Astrocyte of the spinal cord (primary cell): ENCODE results near the gene OPN1SW.

Experiments
- DNase-seq: peaks from one replicate; pipeline ENCODE4 v3.0.0; 2011; ENCODE audit warnings: low read depth, low spot score
- H3K4me3 ChIP-seq: 2 replicates; pipeline ENCODE4 v1.5.1; 2011; ENCODE audit warnings: low read depth, mild to moderate bottlenecking, low read length, moderate library complexity
- in situ Hi-C: cut with HindIII; loops from 2 replicates; pipeline ENCODE4 v1.10.0; 2017; ENCODE audit warnings: low sequenced_read_pairs
- TF ChIP-seq, protein P1 (sequence below): IDR thresholded peaks from 2 replicates; pipeline ENCODE4 v1.5.1; 2012; ENCODE audit warnings: low read depth, mild to moderate bottlenecking, low read length, inconsistent platforms

OPN1SW gene

DNA sequence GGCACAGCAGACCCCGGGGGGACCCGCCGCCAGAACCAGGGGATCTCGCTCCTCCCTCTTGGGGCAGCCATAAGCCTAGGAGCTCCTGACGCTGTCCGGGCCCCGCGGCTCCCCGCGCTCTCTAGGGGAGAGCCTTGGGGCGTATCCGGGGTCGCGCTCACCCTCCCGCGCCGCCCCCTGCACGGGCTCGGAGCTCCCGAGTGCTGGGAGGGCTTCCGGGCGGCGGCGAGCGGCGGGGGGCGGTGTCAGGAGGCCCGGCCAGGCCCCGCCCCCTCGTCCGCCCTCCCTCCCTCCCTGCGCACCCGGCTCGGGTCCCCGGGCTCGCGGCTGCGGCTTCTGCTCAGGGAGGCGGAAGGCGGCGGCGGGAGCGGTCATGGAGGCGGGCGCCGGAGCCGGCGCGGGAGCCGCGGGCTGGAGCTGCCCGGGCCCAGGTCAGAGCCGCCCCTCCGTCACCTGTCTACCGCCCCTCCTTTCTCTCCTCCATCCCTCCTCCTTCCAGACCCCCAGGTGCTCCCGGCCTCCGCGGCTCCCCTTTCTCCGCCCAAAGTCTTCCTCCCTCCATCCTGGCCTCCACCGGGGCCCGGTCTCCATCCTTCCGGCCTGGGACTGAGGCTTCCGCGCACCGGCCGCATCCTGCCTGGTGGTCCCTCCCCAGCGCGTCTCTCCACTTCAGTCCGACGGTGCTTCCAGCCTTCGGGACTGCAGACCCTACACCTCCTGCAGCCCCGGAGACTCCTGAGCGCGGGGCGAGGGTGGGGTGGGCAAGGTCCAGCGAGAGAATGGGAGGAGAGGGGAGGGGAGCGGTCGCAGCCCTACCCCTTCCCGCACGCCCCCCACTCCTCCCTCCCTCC lies 15.8 kb upstream of the OPN1SW start, which contains the start of gene CCDC136:
Gene CCDC136, plus strand, starts transcription at position 848 of the 851 bp plus-strand sequence. CDS start 444 bp downstream, outside the sequence.
- TF ChIP-seq, protein P1, sequence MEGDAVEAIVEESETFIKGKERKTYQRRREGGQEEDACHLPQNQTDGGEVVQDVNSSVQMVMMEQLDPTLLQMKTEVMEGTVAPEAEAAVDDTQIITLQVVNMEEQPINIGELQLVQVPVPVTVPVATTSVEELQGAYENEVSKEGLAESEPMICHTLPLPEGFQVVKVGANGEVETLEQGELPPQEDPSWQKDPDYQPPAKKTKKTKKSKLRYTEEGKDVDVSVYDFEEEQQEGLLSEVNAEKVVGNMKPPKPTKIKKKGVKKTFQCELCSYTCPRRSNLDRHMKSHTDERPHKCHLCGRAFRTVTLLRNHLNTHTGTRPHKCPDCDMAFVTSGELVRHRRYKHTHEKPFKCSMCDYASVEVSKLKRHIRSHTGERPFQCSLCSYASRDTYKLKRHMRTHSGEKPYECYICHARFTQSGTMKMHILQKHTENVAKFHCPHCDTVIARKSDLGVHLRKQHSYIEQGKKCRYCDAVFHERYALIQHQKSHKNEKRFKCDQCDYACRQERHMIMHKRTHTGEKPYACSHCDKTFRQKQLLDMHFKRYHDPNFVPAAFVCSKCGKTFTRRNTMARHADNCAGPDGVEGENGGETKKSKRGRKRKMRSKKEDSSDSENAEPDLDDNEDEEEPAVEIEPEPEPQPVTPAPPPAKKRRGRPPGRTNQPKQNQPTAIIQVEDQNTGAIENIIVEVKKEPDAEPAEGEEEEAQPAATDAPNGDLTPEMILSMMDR: no peak
- H3K4me3 ChIP-seq: peak within 1 kb of the TSS; percentile 77
- in situ Hi-C loops: no loop called here
- DNase-seq: peak; percentile 35

- H3K4me3 ChIP-seq: peak overlapping the region; percentile 77
- DNase-seq: no peak
- in situ Hi-C loops: no loop called here
- TF ChIP-seq, protein P1: no peak
Observed at GRCh38 chr7:128790315-128791041, 14.9 kb upstream of the OPN1SW start.

- no peak for DNase-seq
- TF ChIP-seq, protein P1: no peak
- in situ Hi-C loops: no loop called here
- H3K4me3 ChIP-seq: no peak overlapping the region
Observed at GRCh38 chr7:128788446-128789412, 13.1 kb upstream of the OPN1SW start.

DNA sequence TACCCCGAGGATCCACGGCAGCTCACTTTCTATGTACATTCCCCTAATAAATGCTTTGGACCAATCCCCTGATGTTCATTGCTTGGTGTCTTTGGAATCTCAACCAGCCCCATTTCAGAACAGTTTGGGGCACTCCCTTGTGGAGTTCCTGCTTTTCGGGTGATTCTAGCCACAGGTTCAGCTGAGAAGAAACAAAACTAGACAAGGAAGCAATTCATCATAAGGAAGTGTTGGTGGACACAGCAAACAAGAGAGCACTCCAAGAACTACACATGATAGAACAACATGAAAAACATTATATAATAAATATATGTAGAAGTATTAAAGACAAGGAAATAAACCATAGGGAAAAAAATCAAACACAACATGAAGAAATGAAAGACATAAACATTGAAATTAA lies 10.1 kb upstream of the OPN1SW start:
- TF ChIP-seq, protein P1: no peak
- no peak for DNase-seq
- no peak overlapping the region for H3K4me3 ChIP-seq
- in situ Hi-C loops: no loop called here

DNA sequence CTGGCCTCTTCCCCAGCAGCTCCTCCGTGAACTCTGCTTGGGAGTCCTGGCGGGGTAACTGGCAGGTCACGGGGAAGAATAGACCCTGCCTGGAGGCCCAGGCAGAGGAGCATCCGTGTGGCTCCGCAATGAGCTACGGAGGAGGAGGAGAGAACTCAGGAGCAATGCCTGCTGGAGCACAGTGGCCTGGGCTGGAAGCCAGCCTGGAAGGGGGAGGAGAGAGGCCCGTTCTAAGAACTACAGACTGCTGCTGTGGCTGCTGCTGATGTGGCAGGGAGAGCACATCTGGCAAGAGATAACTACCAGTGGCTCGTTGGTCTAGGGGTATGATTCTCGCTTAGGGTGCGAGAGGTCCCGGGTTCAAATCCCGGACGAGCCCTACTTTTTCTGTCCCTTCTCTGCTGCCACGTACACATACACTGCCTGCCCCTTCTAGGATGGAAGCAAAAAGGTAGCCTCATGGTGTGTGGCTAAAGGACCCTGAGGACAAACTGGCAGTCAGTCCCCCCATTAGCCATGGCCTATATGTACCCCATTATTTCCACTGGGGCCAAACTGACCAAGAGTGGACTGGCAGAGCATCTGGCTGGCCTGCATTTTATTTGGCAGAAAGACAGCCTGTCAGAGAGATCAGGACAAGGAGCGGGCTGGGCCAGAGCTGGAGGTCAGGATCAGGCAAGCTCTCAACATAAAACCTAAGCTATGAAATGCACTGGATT lies 7.7 kb upstream of the OPN1SW start:
- TF ChIP-seq, protein P1: no peak
- H3K4me3 ChIP-seq: no peak overlapping the region
- peak; percentile 84 for DNase-seq
- in situ Hi-C loops: no loop called here

GRCh38 chr7:128781851-128782250 lies 6.3 kb upstream of the OPN1SW start:
- DNase-seq: no peak
- TF ChIP-seq, protein P1: no peak
- no peak overlapping the region for H3K4me3 ChIP-seq
- in situ Hi-C loops: no loop called here
